HG02623 (cell line): ENCODE measurements around the gene MAPK1IP1L.
A peak's percentile ranks its signal among the peaks of the same experiment; 100 is the strongest.

Experiments used
- ATAC-seq: cut with Tn5 transposase; IDR thresholded peaks from one replicate; pipeline ENCODE4 v1.9.1; 2021; ENCODE audit warnings: moderate library complexity; ENCODE audit not compliant: unreplicated experiment

The MAPK1IP1L gene

GRCh38 chr14:55094292-55095157 lies 43.1 kb downstream of the MAPK1IP1L start:
- ATAC-seq = no peak

GRCh38 chr14:55097881-55098560 lies 46.6 kb downstream of the MAPK1IP1L start:
- ATAC-seq = peak; percentile 64

GRCh38 chr14:55098561-55098898 lies 47.1 kb downstream of the MAPK1IP1L start:
- no peak for ATAC-seq

DNA sequence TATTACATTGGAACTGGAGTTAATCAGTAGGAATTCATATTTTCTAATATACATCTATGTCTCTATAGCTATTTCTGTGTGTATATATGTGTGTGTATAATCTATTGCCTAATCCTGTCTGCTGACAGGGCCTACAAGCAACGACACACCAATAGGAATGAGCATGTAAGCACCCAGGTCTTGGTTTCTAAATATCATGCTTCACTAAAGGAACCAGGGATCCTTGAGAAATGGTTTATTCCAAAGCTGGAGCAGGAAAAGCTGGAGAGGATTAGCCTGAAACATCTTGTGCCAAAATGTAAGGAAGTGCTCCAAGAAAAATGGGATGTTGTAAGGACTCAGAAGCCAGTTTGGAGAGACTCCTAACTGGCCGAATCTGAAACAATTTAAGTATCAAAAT lies 48.3 kb downstream of the MAPK1IP1L start:
- no peak for ATAC-seq

DNA sequence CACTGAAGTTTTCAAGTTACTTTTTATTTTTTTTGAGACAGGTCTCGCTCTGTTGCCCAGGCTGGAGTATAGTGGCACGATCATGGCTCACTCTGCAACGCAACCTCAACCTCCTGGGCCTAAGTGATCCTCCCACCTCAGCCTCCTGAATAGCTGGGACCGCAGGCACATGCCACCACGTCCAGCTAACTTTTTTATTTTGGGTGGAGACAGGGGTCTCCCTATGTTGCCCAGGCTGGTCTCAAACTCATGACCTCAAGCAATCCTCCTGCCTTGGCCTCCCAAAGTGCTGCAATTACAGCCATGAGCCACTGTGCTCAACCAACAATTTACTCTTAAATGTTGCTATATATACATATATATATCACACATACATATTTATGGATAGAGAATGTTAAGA lies 50.3 kb downstream of the MAPK1IP1L start:
- no peak for ATAC-seq

- ATAC-seq = peak; percentile 63
Measured at GRCh38 chr14:55102141-55102621, 50.7 kb downstream of the MAPK1IP1L start.

DNA sequence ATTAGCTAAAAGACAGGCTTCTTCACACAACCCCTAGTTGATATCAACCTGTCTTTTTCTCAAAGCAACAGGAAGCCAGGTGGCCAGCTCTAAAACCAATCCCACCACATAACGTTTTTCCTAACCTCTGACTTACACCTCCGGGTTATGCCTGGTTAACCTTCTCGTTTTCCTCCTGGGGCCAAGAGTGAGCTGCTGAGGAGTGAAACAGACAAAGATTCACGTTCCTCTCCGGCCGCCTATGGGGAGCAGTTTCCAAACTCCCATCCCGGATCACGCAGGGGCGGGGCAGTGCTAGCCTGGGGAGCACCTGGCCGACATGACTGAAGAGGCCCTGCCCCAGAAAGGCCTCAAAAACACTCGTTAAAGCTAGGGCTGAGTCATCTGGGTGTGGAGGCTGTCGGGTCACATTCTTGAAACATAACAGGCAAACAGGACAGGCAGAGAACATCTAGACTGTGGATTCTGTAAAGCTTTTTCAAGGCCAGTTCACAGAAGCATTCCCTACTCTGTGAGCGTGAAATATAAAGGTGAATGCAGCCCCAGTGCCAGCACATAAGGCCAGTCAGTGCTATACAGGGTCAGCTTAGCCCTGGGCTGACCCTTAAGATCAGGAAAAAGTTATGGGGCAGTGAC lies 51.7 kb downstream of the MAPK1IP1L start:
- peak; percentile 44 for ATAC-seq

- no peak for ATAC-seq
Measured at GRCh38 chr14:55103971-55104954, 52.8 kb downstream of the MAPK1IP1L start.

GRCh38 chr14:55105991-55106390 lies 54.5 kb downstream of the MAPK1IP1L start:
- no peak for ATAC-seq

GRCh38 chr14:55107766-55108554 lies 56.5 kb downstream of the MAPK1IP1L start:
- ATAC-seq = no peak

DNA sequence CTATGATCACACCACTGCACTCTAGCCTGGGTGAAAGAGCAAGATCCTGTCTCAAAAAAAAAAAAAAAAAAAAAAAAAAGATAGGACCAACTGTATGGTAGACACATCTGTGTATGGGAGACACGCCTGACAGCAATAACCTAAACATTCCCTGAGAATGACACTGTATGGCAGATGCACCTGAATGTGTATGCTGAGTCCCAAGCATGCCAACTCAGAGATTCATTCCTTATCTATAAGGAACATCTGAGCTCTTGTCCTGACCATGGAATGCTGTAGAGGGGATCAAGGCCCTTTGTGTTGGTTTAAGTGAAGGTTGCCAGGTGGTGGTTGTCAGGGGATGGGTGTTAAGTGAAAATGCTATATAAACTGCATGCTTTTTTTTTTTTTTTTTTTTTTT lies 58.4 kb downstream of the MAPK1IP1L start:
- ATAC-seq = no peak

- ATAC-seq = no peak
Measured at GRCh38 chr14:55111122-55111708, 59.8 kb downstream of the MAPK1IP1L start.

DNA sequence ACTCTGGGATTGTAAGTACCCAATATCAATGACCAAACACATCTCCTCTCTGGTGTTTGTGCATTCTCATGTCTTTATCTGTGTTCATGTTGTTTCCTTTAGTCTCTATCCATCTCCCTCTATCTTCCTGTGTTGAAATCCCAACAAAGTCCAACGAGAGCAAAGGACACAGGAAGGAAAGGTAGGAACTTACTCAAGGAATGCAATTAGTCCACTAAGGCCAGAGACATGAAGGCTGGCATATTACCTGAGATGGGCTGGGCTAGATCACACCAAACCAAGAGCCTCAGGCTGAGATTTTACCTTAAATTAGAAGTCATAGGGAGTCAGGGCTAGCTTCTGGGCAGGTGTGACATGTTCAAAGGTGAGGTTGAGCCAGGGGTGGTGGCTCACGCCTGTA lies 63.3 kb downstream of the MAPK1IP1L start:
- ATAC-seq = no peak

DNA sequence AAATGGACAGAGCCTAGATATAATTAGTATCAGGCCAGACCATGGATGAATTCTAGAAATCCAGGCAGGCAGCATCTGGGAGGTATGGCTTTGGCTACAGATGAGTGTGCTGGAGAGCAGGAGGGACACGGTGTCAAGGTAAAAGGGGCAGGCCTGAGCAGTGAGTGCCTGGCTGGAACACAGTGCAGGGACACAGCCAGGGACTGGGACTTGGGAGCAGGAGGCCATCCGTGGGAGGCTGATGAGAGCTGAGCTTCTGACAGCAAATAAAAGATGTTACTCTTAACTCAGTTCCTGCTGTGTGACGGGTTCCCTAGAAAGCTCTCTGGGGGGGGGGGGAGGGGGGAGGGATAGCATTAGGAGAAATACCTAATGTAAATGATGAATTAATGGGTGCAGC lies 64.0 kb downstream of the MAPK1IP1L start:
- no peak for ATAC-seq

GRCh38 chr14:55115861-55116245 lies 64.4 kb downstream of the MAPK1IP1L start:
- ATAC-seq = no peak

DNA sequence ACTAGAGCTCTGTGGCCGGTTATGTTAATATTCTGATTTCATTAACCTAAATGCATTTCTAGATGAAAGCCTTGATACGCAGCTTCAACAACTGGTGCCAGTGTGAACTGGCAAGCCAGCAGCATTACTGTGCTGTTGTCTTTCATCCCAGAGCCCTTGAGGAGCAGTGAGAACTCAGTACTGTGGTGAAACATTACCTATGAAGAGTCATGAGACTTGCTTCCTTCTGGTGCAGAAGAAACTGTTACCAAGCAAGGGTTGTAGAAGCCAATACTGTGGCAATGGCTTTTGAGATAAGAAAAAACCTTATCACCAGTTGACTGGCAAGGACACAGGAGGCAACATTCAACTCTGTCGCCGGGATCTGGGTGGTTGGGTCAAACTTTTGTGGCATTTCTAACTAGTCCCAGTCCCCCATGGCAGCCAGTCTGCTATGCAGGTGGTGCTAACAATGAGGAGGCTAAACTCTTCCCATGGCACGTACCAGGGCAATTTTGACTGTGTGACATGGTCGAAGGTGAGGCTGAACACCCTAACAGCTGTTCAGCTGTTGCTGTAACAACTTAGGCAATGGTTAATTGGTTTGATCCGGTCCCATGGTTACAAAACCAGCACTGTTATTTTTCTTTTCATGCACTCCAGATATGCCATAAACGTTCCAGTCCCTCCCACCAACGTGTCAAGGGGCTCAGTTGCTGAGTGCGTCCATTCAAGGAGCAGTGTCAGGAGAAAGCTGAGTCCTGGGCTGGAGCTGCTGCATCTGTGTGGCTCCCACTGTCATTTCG lies 65.0 kb downstream of the MAPK1IP1L start:
- ATAC-seq = no peak

- no peak for ATAC-seq
Measured at GRCh38 chr14:55117803-55118441, 66.5 kb downstream of the MAPK1IP1L start.

DNA sequence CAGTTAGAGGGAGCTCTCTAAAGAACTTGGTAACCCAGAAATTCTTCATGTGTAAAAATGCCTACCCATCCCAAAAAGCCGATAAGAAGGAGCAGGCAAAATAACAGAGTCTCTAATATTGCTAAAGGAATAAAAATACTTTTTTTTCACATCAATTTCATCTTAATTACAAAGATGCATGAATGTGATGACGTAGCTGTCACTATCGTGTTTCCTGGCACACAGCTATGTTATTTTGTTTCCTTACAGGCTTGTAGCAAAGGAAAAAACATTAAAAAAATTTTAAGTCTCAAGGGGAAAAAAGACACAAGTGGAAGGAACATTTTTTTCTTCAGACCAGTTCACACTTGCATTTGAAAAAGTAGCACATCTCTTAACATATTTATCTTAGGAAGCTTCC lies 67.3 kb downstream of the MAPK1IP1L start:
- ATAC-seq = no peak
